ENCODE results near the gene KPNA1.

DNA sequence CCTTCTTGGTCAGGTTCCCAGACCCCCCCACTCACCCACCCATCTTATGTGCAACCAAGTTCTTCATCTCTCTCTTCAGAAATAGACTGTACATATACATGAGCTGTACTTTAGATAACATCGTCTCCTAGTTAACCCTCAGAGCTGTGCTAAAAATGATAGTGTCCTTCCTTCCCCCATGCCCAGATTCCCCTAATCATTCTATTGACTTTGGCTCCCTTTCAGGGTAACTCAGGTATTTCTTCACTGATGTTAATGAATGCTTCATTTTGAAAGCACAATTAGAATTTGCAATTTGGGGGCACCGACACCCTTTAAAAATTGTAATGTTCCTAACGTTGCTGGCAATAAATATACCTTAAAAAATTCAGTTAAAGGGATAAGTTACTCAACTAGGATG is 38.4 kb upstream of the KPNA1 start:
- TF ChIP-seq CTCF (IDR thresholded peaks at IDR 0.05; ENCODE audit: poor library complexity): no peak
- TF ChIP-seq EZH2 (IDR thresholded peaks at IDR 0.05; ENCODE audit: borderline replicate concordance): no peak

All from hepatocyte (in vitro differentiated cells).